Panc1 (cell line): ENCODE measurements around the gene CTNND2. TPM values are rescaled to one million over a fixed set of nuclear protein-coding genes. Genes with fewer than 3 reads are reported as not detected.

ENCODE experiments used
- ATAC-seq: fragments of 200-7000 bp; cut with Tn5 transposase; 2 replicates; pipeline ENCODE4 v1.9.1; 2020; ENCODE audit warnings: mild to moderate bottlenecking, moderate library complexity
- BruUV-seq: library from RNA; stranded (reverse); fragments of 400-500 nt; replicated peaks from 2 replicates; lab custom pipeline; 2021; lab: Mats Ljungman, UMichigan
- CTCF ChIA-PET: fragments of 300-600 bp; sonication (Branson Sonifier 250); formaldehyde crosslinking; loops from one replicate; lab custom pipeline; 2022; ENCODE audit warnings: antibody characterized with exemption; lab: Charles Lee
- POLR2A ChIA-PET: fragments of 300-600 bp; sonication (Branson Sonifier 250); formaldehyde crosslinking; loops from one replicate; lab custom pipeline; 2022; ENCODE audit warnings: antibody characterized with exemption; lab: Charles Lee
- DNase-seq: peaks from one replicate; pipeline ENCODE4 v3.0.0-alpha.2; 2010; ENCODE audit warnings: low read depth, low spot score
- H3K27ac ChIP-seq: 2 replicates; pipeline ENCODE4 v1.5.1; 2011; ENCODE audit warnings: mild to moderate bottlenecking, low read length, inconsistent platforms
- H3K27me3 ChIP-seq: fragments of 200-500 bp; sonication (Bioruptor generic); 2 replicates; pipeline ENCODE4 v1.6.0; 2014; ENCODE audit warnings: low read length, inconsistent platforms; ENCODE audit not compliant: control insufficient read depth, insufficient read depth
- H3K36me3 ChIP-seq: fragments of 200-500 bp; sonication (Bioruptor generic); 2 replicates; pipeline ENCODE4 v1.5.1; 2014; ENCODE audit warnings: inconsistent platforms, mild to moderate bottlenecking, low read length, moderate library complexity; ENCODE audit not compliant: control insufficient read depth, insufficient read depth
- H3K4me1 ChIP-seq: 2 replicates; pipeline ENCODE4 v1.5.1; 2011; ENCODE audit warnings: inconsistent platforms, mild to moderate bottlenecking, low read length, moderate library complexity; ENCODE audit not compliant: control insufficient read depth, insufficient read depth
- H3K4me3 ChIP-seq, 2 experiments: 2 replicates each; pipeline ENCODE4 v1.5.1; 2011 to 2012; ENCODE audit warnings: low read depth in 2 of 2, low read length in 2 of 2, mild to moderate bottlenecking in 2 of 2, inconsistent platforms in 1 of 2, moderate library complexity in 1 of 2
- H3K9me3 ChIP-seq: fragments of 200-500 bp; sonication (Bioruptor generic); 2 replicates; pipeline ENCODE4 v1.5.1; 2014; ENCODE audit warnings: low read depth, mild to moderate bottlenecking, inconsistent platforms, low read length, moderate library complexity; ENCODE audit not compliant: control insufficient read depth, insufficient read depth
- POLR2AphosphoS5 ChIP-seq: IDR thresholded peaks from 2 replicates; pipeline ENCODE4 v1.6.1; 2012; ENCODE audit warnings: mild to moderate bottlenecking, low read depth, low read length, moderate library complexity
- SIN3A ChIP-seq: IDR thresholded peaks from 2 replicates; pipeline ENCODE4 v1.6.1; 2012; ENCODE audit warnings: low read depth, mild to moderate bottlenecking, low read length, moderate library complexity, borderline replicate concordance; ENCODE audit not compliant: insufficient read depth
- TCF7L2 ChIP-seq: IDR thresholded peaks from 2 replicates; pipeline ENCODE4 v1.6.1; 2011; ENCODE audit warnings: mild to moderate bottlenecking, low read depth, low read length, inconsistent platforms
- in situ Hi-C: cut with HindIII; loops from 2 replicates; pipeline ENCODE4 v1.10.0; 2016; ENCODE audit warnings: low sequenced_read_pairs, low pct_unique_long_range_greater_than_20kb
- intact Hi-C: fragments of 100-400 bp; cut with micrococcal nuclease; formaldehyde crosslinking; loops from one replicate; pipeline ENCODE4 v1.10.0; 2022; ENCODE audit not compliant: unreplicated experiment
- total RNA-seq: library from RNA; stranded (reverse); gene quantifications from one replicate; pipeline ENCODE4 v1.2.1, GENCODE V29; 2021; ENCODE audit not compliant: unreplicated experiment
- TF ChIP-seq, protein P1 (sequence below): fragments of 450-650 bp; IDR thresholded peaks from 2 replicates; pipeline ENCODE4 v1.5.1; 2017; ENCODE audit warnings: mild to moderate bottlenecking
- TF ChIP-seq, protein P2 (sequence below), 2 experiments: IDR thresholded peaks; 2 replicates each; pipeline ENCODE4 v1.6.1; 2011 to 2012; ENCODE audit warnings: low read depth in 2 of 2, control low read depth in 1 of 2, low read length in 1 of 2, mild to moderate bottlenecking in 1 of 2, moderate library complexity in 1 of 2; ENCODE audit not compliant: insufficient read depth in 1 of 2

CTNND2 gene
- total RNA-seq, 1 experiment from 2014 or later = 1.0 TPM

DNA sequence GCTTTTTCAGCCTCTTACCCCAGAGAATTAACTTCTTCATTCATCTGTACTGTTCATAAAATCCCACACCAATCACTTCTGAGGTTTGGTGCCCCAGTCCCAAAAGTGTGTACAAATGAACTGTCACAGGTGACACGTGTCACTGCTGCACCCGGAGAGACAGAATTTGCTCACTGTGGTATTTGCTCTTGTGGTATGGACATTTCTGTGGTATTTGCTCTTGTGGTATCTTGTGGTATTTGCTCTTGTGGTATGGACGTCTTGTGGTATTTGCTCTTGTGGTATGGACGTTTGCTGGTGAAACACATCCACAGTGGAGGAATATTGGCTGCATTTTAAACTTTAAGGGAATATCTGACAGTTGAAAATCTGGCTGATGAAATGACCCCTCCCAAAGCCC is 928.3 kb downstream of the CTNND2 start:
- Histone ChIP-seq H3K27me3 (peaks cover 20% of the 10 kb centered on the region), H3K4me3 (no peak overlapping the region), H3K4me1 (no peaks in the 10 kb centered on the region), H3K27ac (no peak overlapping the region), H3K9me3 (no peaks in the 10 kb centered on the region), H3K36me3 (no peaks in the 10 kb centered on the region)
- no TSS peak for BruUV-seq
- ChIA-PET POLR2A (no interaction called here), CTCF (no interaction called here)
- in situ Hi-C loops = no loop called here
- no peak for ATAC-seq
- intact Hi-C loops = loop anchor here (5.0 kb wide), 1 partner anchor 524 kb away; no protein-coding TSS in a partner anchor
- TF ChIP-seq, protein P1, sequence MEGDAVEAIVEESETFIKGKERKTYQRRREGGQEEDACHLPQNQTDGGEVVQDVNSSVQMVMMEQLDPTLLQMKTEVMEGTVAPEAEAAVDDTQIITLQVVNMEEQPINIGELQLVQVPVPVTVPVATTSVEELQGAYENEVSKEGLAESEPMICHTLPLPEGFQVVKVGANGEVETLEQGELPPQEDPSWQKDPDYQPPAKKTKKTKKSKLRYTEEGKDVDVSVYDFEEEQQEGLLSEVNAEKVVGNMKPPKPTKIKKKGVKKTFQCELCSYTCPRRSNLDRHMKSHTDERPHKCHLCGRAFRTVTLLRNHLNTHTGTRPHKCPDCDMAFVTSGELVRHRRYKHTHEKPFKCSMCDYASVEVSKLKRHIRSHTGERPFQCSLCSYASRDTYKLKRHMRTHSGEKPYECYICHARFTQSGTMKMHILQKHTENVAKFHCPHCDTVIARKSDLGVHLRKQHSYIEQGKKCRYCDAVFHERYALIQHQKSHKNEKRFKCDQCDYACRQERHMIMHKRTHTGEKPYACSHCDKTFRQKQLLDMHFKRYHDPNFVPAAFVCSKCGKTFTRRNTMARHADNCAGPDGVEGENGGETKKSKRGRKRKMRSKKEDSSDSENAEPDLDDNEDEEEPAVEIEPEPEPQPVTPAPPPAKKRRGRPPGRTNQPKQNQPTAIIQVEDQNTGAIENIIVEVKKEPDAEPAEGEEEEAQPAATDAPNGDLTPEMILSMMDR = no peak
- TF ChIP-seq POLR2AphosphoS5 (no peak), TCF7L2 (no peak), SIN3A (no peak)
- TF ChIP-seq, protein P2, sequence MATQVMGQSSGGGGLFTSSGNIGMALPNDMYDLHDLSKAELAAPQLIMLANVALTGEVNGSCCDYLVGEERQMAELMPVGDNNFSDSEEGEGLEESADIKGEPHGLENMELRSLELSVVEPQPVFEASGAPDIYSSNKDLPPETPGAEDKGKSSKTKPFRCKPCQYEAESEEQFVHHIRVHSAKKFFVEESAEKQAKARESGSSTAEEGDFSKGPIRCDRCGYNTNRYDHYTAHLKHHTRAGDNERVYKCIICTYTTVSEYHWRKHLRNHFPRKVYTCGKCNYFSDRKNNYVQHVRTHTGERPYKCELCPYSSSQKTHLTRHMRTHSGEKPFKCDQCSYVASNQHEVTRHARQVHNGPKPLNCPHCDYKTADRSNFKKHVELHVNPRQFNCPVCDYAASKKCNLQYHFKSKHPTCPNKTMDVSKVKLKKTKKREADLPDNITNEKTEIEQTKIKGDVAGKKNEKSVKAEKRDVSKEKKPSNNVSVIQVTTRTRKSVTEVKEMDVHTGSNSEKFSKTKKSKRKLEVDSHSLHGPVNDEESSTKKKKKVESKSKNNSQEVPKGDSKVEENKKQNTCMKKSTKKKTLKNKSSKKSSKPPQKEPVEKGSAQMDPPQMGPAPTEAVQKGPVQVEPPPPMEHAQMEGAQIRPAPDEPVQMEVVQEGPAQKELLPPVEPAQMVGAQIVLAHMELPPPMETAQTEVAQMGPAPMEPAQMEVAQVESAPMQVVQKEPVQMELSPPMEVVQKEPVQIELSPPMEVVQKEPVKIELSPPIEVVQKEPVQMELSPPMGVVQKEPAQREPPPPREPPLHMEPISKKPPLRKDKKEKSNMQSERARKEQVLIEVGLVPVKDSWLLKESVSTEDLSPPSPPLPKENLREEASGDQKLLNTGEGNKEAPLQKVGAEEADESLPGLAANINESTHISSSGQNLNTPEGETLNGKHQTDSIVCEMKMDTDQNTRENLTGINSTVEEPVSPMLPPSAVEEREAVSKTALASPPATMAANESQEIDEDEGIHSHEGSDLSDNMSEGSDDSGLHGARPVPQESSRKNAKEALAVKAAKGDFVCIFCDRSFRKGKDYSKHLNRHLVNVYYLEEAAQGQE (IDR thresholded peaks at IDR 0.05; ENCODE audit: insufficient read depth in 1 of 2, low read depth in 2 of 2, low read length in 1 of 2) = no peak
- no peak for DNase-seq

DNA sequence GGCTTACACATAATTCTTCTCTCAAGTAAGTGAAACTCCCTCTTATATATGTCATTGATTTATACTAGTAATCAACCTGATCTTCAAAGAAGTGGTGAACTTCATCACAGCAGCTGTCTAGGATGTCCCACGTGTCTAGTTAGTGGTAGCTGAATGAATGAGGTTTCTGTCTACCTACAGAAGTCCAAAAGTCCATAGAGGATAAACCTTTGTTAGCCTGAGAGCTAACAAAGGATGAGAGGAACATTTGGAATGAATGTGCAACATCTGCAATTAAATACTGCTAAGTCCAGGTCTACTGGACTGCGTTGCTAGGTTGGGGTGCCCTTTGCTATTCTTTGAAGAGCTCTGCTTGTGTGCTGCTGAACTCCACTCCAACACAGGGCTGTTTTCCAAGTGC is 929.4 kb downstream of the CTNND2 start:
- H3K4me1 ChIP-seq = no peaks in the 10 kb centered on the region
- no peak for ATAC-seq
- peaks cover 20% of the 10 kb centered on the region for H3K27me3 ChIP-seq
- no TSS peak for BruUV-seq
- no peak overlapping the region for H3K4me3 ChIP-seq
- H3K36me3 ChIP-seq = no peaks in the 10 kb centered on the region
- TF ChIP-seq, protein P1 = no peak
- TF ChIP-seq, protein P2 (IDR thresholded peaks at IDR 0.05; ENCODE audit: insufficient read depth in 1 of 2, low read depth in 2 of 2, low read length in 1 of 2) = no peak
- no peak for TF ChIP-seq POLR2AphosphoS5
- TF ChIP-seq TCF7L2 = no peak
- no peak for TF ChIP-seq SIN3A
- ChIA-PET CTCF (no interaction called here), POLR2A (no interaction called here)
- intact Hi-C loops (loop anchor here (5.0 kb wide), 1 partner anchor 523 kb away; no protein-coding TSS in a partner anchor), in situ Hi-C loops (no loop called here)
- H3K27ac ChIP-seq = no peak overlapping the region
- H3K9me3 ChIP-seq = no peaks in the 10 kb centered on the region
- DNase-seq = no peak
